Peyer's patch (tissue), 4 donors: ENCODE measurements around the gene BMPR1B.

Source experiments
- POLR2A ChIP-seq, 2 donors: fragments of 450-650 bp; IDR thresholded peaks; one replicate each; pipeline ENCODE4 v1.5.1; 2017; ENCODE audit warnings: antibody characterized with exemption in 2 of 2, mild to moderate bottlenecking in 2 of 2, moderate library complexity in 2 of 2
- TF ChIP-seq, protein P1 (sequence below), 6 experiments: fragments of 450-650 bp in 4 of 6; fragments of 200-600 bp in 2 of 6; sonication (generic) in 1 of 6; IDR thresholded peaks; one replicate each; pipeline ENCODE4 v1.5.1; 2017 to 2019; ENCODE audit warnings: antibody characterized with exemption in 6 of 6, mild to moderate bottlenecking in 3 of 6, moderate library complexity in 1 of 6

DNA sequence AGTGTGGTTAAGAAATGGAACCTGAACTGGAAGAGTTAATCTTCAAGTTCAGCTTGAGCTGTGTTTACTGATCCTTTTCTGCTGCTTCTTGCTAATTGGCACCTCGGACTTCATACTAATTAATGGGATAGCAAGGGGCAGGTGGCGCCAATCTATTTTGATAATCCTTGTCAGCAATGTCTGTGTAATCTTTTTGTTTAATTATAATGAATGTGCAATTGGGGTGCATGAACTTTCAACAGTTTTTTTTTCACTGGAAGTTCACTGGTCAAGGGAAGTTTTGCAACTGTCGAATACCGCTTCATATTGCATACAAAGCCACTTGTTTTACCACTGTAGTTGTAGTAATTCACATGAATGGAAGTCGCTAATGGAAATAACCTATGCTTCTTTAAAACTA, 261.0 kb downstream of the BMPR1B start:
- TF ChIP-seq, protein P1, sequence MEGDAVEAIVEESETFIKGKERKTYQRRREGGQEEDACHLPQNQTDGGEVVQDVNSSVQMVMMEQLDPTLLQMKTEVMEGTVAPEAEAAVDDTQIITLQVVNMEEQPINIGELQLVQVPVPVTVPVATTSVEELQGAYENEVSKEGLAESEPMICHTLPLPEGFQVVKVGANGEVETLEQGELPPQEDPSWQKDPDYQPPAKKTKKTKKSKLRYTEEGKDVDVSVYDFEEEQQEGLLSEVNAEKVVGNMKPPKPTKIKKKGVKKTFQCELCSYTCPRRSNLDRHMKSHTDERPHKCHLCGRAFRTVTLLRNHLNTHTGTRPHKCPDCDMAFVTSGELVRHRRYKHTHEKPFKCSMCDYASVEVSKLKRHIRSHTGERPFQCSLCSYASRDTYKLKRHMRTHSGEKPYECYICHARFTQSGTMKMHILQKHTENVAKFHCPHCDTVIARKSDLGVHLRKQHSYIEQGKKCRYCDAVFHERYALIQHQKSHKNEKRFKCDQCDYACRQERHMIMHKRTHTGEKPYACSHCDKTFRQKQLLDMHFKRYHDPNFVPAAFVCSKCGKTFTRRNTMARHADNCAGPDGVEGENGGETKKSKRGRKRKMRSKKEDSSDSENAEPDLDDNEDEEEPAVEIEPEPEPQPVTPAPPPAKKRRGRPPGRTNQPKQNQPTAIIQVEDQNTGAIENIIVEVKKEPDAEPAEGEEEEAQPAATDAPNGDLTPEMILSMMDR (IDR thresholded peaks at IDR 0.05), result no peak
- no peak for TF ChIP-seq POLR2A (IDR thresholded peaks at IDR 0.05)
